ENCODE data around the gene THTPA.

- peak; percentile 47 to 79 (median 55) for TF ChIP-seq CTCF (IDR thresholded peaks at IDR 0.05)
- TF ChIP-seq POLR2A (IDR thresholded peaks at IDR 0.05): no peak
Observed at GRCh38 chr14:23559010-23559925, 3.2 kb downstream of the THTPA start.

Measured in uterus (tissue), 2 donors.